IPS-11a (cell line): ENCODE results near the gene ARPC1A.
"Not testable (repeated sequence)": the region's sequence is repeated elsewhere in the genome, so short reads cannot be mapped to it uniquely, and the experiment has no call there.

ENCODE experiments used
- H3K4me3 ChIP-seq: one replicate; pipeline ENCODE4 v1.5.1; 2013; ENCODE audit warnings: low read depth, low read length, control low read depth

ARPC1A gene

GRCh38 chr7:99325592-99326407 lies at the start of gene ARPC1A:
Gene ARPC1A (plus strand): TSS chr7:99325898. CDS start chr7:99333354, 7,456 bp downstream.
- H3K4me3 ChIP-seq: peak within 1 kb of the TSS; percentile 73

GRCh38 chr7:99278180-99278579 lies 47.5 kb upstream of the ARPC1A start:
- no peak overlapping the region for H3K4me3 ChIP-seq

- H3K4me3 ChIP-seq: not testable (repeated sequence)
These were observed 41.5 kb upstream of the ARPC1A start for GRCh38 chr7:99284165-99284564.

- no peak overlapping the region for H3K4me3 ChIP-seq
These were observed 37.7 kb upstream of the ARPC1A start for GRCh38 chr7:99287779-99288534.

GRCh38 chr7:99289185-99289584 lies 36.5 kb upstream of the ARPC1A start:
- H3K4me3 ChIP-seq: no peak overlapping the region

GRCh38 chr7:99290148-99290547 lies 35.5 kb upstream of the ARPC1A start:
- not testable (repeated sequence) for H3K4me3 ChIP-seq

- H3K4me3 ChIP-seq: no peak overlapping the region
These were observed 34.6 kb upstream of the ARPC1A start for GRCh38 chr7:99290980-99291607.

- H3K4me3 ChIP-seq: no peak overlapping the region
These were observed 33.6 kb upstream of the ARPC1A start for GRCh38 chr7:99292127-99292526.

GRCh38 chr7:99293167-99293566 lies 32.5 kb upstream of the ARPC1A start:
- no peak overlapping the region for H3K4me3 ChIP-seq

- H3K4me3 ChIP-seq: no peak overlapping the region
These were observed 32.0 kb upstream of the ARPC1A start for GRCh38 chr7:99293650-99294049.

GRCh38 chr7:99296471-99296870 lies 29.2 kb upstream of the ARPC1A start:
- H3K4me3 ChIP-seq: no peak overlapping the region

GRCh38 chr7:99301496-99301895 lies 24.2 kb upstream of the ARPC1A start:
- no peak overlapping the region for H3K4me3 ChIP-seq

GRCh38 chr7:99305473-99306260 lies 20.0 kb upstream of the ARPC1A start:
- H3K4me3 ChIP-seq: no peak overlapping the region

- no peak overlapping the region for H3K4me3 ChIP-seq
These were observed 17.1 kb upstream of the ARPC1A start for GRCh38 chr7:99308461-99309074.

GRCh38 chr7:99309111-99309510 lies 16.6 kb upstream of the ARPC1A start:
- H3K4me3 ChIP-seq: no peak overlapping the region

GRCh38 chr7:99310004-99310403 lies 15.7 kb upstream of the ARPC1A start:
- H3K4me3 ChIP-seq: no peak overlapping the region

- H3K4me3 ChIP-seq: no peak overlapping the region
These were observed 14.0 kb upstream of the ARPC1A start for GRCh38 chr7:99311702-99312101.

- H3K4me3 ChIP-seq: no peak overlapping the region
These were observed 13.1 kb upstream of the ARPC1A start for GRCh38 chr7:99312316-99313203.

- H3K4me3 ChIP-seq: no peak overlapping the region
These were observed 12.5 kb upstream of the ARPC1A start for GRCh38 chr7:99313204-99313573.

GRCh38 chr7:99314504-99314903 lies 11.2 kb upstream of the ARPC1A start:
- H3K4me3 ChIP-seq: no peak overlapping the region
